NCI-H128 (cell line): ENCODE results near the gene ELP4.
A peak's percentile ranks its signal among the peaks of the same experiment; 100 is the strongest.
"Not testable (repeated sequence)": the region's sequence is repeated elsewhere in the genome, so short reads cannot be mapped to it uniquely, and the experiment has no call there.

Experiments
- DNase-seq: peaks from one replicate; lab custom pipeline; 2025; ENCODE audit not compliant: unreplicated experiment; lab: John Stamatoyannopoulos, UW

Gene ELP4

GRCh38 chr11:31692466-31692865 is 182.9 kb downstream of the ELP4 start:
- no peak for DNase-seq

- not testable (repeated sequence) for DNase-seq
Measured at GRCh38 chr11:31697049-31697448, 187.5 kb downstream of the ELP4 start.

DNA sequence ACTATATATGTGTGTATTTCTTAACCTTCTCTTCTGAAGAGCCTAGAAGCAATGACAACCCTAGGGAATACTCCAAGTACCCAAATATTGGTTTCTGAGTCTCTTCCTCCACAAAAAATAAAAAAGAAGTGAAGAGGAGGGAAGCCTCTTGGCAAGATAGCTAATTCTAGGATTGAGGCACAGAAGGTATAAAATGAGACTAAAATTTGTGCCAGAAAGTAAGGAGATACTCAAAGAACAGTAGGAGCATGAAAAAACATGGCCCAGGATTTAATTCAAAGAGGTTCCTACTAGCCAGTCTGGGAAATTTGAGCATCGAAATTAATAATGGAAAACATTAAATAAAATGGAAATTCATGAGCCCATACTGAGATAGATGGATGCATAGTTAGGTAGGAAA is 189.5 kb downstream of the ELP4 start:
- no peak for DNase-seq

DNA sequence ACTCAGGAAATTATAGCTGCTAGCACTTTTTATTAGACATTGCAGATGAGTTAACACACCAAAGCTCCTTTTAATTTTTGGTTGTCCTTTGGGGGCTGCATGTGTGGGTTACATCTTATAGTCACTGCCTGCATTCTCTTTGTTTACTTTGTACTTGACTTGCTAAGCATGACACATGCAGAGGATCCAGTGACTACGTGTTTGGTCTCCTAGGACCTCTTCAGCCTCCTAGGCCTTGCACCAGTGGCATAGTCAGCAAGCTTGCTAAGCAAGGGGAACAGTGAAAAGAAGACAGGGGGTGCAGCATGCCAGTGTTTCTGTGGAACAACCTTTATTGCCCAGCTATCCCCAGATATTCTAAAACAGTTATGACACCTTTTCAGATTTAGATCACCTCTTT is 193.4 kb downstream of the ELP4 start:
- DNase-seq, result no peak

DNA sequence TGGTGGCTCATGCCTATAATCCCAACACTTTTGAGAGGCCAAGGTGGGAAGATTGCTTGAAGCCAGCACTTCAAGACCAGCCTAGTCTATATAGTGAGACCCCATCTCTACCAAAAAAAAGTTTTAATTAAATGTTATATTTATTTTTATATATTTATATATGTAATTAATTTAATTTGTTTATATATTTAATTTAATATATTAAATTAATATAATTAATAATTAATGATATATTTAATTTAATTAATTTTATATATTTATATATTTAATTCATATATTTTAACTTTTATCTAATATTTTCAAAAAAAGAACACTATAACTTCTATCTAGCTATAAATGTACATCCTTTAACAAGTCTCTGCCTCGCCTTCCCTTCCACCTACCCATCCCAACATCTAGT is 196.8 kb downstream of the ELP4 start:
- no peak for DNase-seq

GRCh38 chr11:31711137-31711536 is 201.6 kb downstream of the ELP4 start:
- DNase-seq, result no peak

DNA sequence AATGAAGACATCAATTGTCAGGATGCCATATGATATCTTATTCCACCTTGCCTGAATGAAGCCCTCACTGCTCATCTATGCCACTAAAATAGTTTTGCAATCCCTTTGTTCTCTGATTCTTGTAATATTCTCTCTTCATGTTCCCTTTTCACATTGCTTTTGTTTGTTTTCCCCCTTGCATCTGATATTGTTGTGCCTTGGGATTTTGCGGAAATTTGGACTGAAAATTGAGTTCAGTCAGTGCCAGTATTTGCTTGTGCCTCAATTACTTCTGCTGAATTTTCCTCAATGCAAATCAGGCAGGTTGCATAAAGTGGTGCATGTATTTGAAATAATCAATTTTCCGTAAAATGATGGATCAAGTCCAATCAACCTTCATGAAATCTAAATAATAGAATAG is 203.3 kb downstream of the ELP4 start:
- no peak for DNase-seq

GRCh38 chr11:31714840-31715239 is 205.3 kb downstream of the ELP4 start:
- DNase-seq, result no peak

- no peak for DNase-seq
Measured at GRCh38 chr11:31720225-31720624, 210.7 kb downstream of the ELP4 start.

DNA sequence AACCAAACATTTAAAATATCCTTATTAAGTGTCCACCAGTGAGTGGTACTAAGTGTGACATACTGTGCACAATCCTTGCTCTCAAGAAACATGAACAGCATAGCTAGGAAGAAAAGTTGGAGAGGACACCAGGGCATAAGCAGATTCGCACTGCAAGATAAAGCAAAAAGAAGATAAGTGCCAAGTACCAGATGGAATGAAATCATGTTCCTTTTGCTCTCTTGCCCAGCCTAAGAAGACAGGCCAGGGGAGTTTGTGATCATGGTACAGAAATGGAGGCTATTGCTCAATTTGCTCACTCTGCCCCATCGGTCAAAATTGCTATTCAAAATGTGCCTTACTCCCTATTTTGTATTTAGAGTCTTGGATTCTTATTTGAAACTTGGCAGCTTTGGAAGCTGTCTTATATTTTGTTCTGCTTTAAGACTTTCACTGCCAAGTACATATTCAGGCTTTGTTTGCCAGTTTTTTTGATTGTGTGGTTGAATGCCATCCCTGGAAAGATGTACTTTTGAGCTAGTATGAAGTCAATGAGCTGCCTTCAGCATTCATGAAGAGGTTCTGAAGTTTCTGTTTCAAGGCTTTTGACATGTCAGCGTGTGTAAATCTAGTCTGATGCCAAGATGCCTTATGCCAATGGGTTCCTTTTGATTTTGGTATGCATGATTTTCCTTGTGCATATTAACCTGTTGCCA is 211.3 kb downstream of the ELP4 start:
- no peak for DNase-seq

DNA sequence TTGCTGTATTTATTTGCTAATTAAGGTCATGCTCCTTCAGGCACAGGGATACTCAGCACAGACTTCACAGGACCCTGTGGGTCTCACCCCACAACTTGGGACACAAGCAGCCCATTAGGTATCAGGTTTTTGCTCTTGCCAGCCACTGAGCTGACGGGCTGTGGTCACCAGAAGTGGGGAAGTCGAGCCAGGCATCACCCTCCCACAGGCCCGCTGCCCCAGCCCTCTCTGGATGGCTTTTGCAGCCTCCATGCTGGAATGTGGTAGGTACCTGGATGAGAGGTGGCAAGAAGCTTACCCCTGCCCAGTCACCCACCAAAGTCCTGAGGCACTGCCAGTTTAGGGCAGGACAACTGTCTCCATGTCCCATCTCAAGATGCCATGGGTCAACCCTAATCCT is 213.2 kb downstream of the ELP4 start:
- DNase-seq, result no peak

DNA sequence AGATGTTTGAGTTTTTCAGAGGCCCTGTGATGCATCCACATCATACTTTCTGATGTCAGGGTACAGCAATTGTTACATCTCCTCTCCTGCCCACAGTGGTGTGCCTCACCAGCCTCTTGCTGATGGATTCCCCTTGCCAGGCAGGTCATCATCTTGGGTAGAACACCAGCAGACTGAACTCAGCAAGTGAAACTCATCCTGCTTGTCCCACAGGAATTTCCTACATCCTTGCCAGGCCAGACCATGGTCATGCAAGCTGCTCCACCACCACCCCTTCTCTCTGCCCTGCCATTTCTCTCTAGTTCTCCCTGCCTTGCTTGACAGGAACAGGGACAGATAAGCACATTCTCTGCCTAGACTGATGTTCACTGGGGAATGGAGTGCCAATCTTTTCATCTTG is 215.6 kb downstream of the ELP4 start:
- no peak for DNase-seq

DNA sequence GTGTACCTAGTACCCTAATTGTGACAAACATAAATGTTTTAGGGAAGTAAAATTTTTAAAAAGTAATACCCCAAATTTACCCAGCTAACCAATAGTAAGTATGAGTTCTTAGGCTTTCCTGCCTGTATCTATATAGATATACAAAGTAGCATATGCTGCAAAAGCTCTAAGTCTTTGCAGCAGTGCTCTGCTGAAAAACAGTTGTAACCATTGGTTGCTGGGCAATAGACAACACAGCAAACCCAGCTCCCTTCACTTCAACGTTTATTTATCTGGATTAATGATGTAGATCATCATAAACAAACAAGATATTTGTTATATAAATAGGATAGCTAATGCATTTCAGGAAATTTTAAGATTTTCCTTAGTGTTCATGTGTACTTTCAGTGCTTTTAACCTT is 218.9 kb downstream of the ELP4 start:
- no peak for DNase-seq

- no peak for DNase-seq
Measured at GRCh38 chr11:31740131-31740530, 230.6 kb downstream of the ELP4 start.

DNA sequence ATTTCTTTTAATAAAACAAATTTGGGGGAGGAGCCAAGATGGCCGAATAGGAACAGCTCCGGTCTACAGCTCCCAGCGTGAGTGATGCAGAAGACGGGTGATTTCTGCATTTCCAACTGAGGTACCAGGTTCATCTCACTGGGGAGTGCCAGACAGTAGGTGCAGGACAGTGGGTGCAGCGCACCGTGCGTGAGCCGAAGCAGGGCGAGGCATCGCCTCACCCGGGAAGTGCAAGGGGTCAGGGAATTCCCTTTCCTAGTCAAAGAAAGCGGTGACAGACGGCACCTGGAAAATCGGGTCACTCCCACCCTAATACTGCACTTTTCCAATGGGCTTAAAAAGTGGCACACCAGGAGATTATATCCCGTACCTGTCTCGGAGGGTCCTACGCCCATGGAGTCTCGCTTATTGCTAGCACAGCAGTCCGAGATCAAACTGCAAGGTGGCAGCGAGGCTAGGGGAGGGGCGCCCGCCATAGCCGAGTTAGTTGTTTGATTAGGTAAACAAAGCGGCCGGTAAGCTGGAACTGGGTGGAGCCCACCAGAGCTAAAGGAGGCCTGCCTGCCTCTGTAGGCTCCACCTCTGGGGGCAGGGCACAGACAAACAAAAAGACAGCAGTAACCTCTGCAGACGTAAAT is 231.3 kb downstream of the ELP4 start:
- DNase-seq, result not testable (repeated sequence)

DNA sequence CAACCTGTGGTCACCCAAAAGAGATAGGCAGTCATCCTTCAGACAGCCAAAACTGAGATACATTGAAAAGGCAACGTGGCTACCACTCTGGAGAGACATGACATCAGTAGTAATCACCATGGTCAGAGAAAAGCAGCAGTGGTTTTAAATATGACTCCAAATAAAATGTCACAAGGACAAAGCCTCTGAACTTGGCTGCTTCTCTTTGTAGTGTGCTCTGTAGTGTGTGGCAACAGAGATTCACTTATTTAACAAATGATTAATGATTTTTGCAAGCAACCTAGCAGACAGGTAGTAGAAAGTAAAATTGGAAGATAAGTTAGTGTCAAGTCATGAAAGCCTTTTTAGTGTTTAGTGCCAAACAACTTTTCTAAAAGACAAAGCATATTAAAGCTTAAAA is 238.0 kb downstream of the ELP4 start:
- DNase-seq, result no peak

DNA sequence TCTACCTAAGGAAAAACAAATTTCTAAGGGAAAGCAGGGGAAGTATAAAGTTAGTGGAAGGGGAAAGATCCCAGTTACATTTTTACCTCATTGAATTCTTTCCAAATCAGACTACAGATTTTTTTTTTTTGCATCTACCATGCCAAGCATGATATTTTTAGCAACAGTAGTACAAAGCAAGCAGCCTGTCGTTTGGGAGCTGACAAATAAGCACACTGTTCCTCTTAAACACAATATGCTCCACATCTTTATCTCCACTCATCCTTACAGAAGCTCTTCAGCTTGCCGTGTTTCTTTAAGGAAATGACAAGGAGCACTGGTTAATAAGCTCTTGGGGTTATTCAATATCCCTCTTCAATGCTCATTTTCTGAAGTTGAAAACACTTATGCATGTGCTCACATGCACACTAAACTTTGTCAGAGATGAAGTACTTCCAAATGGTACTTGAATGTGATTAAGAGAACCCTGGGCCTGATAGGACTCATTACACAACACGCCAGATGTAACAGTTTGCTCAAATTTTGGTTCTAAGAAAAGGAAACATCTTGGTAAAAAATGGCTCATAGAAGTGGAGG is 247.8 kb downstream of the ELP4 start:
- peak; percentile 8 for DNase-seq

- DNase-seq, result no peak
Measured at GRCh38 chr11:31761636-31762035, 252.1 kb downstream of the ELP4 start.

DNA sequence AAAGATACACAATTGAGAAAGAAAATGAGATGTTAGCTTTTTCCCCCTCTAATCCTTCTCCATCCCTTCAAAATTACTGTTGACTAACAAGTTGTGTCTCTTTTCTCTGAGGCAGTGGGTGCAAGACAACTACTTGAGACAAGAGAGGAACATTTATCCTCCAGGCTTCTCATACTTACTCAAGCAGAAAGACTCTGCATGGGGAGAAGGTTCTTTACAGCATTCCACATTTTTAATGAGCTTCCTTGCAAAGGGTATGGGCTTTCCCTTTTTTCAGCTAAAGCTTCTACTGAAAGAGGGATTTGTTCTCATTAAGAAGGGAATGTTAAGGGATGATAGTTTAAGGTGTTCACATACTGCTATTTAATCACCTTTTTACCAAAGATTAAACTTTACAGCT is 253.7 kb downstream of the ELP4 start:
- DNase-seq, result no peak

DNA sequence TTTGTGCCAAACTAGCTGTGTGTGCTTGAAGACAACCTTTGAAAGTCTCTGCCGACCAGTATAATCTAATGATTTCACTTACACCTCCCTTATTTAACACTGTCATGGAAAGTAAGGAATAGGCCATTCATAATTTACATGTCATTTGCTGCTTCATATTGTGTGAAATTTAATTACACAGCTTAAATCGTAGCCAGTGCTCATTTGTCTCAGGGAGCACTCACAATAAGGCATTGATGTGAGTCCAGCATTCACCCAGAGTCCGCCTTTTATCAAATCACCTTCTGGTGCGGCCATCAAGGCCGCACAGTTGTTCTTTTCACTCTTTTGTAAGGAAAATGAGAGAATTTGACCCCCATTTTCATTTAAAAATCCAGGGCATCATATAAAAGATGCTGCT is 254.7 kb downstream of the ELP4 start:
- DNase-seq, result no peak

- no peak for DNase-seq
Measured at GRCh38 chr11:31764766-31765165, 255.2 kb downstream of the ELP4 start.

DNA sequence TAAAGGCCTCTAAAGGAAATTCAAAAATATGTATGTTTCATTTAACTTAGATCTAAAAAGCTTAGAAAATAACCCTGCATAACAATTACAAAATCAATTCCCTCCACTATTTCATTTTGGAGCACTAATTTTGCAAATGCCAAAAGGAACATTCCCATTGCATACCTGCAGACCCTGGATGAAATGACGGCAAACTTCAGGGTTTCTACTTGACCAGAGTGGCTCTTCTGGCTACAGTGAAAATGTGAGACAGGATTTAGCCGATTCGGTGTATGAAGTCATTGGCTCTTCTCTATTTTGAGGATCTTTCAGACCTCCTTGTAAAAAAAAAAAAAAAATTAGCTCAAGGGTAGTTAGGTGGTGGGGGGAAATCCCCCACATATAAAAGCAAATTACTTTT is 257.5 kb downstream of the ELP4 start:
- no peak for DNase-seq

- no peak for DNase-seq
Measured at GRCh38 chr11:31767685-31768084, 258.1 kb downstream of the ELP4 start.
